ENCODE results near the gene SP3.
"Not testable (repeated sequence)": the region's sequence is repeated elsewhere in the genome, so short reads cannot be mapped to it uniquely, and the experiment has no call there.

Gene SP3

GRCh38 chr2:173941567-173941966, 23.6 kb downstream of the SP3 start:
- no peak for DNase-seq

DNA sequence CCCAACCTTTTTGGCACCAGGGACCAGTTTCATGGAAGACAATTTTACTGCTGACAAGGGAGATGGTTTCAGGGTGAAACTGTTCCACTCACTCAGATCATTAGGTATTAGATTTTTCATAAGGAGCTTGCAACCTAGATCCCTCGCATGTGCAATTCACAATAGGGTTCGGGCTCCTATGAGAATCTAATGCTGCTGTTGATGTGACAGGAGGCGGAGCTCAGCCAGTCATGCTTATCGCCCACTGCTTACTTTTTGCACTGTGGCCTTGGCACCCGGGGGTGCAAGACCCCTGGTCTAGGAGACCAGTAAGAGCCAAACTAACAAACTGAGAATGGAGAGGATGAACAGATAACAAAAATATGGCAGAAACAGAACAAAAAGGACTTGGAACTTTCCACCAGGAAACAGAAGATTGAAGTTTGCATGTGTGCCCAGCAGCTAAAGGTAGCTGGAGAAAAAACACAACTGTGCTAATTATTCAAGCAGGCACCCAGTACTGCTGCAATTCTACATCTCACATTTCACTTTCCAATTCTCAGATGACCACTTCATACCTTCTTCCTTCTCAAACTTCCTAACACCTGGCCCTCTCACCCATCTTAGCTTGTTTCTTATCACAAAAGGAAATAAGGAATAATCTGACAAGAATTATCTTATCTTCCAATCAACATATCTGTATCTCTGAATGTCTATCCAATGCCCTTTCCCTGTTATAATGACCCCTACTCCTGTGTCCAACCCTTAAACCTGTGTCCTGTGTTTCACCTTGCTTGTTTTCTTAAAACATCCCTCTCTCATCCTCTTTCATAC, 24.8 kb downstream of the SP3 start:
- DNase-seq, result no peak

DNA sequence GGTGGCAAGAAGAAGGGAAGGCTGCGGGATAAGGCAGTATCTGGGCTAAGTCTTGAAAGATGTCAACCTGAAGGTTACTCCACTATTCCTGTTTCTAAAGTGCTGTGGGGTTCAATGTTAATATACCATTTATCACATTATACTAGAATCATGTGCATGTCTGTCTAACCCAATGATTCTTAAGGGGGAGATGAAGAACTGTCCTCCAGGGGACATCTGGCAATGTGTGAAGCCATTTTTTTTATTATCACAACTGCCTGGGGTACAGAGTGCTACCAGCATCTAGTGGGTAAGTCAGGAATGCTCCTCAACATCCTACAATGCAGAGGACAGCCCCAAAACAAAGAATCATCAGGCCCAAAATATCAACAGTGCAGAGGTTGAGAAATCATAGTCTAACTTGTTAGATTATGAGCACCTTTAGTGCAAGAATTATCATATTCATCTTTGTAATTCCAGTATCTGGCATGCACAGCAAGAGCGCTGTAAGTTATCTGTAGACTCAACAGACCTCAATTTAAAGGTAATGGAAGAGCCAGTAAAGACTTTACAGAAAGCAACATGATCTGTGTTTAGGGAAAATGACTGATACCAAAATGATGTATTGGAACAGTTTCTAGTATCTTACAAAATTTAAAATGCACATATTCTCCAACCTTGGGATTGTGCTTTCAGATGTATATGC, 26.3 kb downstream of the SP3 start:
- no peak for DNase-seq

DNA sequence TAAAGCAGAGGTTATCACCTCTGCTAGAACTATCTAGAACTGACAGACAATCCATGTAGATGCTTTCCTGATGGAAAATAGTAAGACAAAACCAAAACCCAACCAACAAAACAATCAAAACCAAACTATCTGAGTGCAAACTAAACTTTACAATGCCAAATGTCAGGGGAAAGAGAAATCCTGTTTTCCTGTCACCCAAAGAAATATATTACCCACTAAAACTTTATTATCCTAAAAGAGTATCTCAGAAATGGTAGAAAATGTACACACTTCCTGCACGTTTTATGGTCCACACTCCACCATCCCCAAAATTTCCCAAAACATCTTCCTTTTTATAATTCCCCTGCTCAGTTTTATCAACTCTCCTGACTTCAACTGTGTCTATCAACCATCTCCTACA, 29.9 kb downstream of the SP3 start:
- no peak for DNase-seq

DNA sequence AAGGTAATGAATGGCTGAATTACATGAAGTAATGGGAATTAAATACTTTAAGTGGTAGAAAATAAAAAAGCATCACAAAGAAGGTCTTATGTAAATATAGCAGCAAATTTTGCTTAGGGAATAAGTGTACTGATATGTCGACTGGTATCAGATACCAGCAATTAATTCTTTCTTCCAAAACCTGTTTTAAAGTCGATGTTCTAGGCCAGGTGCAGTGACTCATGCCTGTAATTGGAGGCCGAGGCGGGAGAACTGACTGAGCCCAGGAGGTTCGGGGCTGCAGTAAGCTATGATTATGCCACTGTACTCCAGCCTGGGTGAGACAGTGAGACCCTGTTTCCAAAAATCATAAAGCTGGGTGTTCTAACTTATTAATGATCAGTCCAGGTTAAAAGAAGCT, 30.3 kb downstream of the SP3 start:
- DNase-seq, result no peak

DNA sequence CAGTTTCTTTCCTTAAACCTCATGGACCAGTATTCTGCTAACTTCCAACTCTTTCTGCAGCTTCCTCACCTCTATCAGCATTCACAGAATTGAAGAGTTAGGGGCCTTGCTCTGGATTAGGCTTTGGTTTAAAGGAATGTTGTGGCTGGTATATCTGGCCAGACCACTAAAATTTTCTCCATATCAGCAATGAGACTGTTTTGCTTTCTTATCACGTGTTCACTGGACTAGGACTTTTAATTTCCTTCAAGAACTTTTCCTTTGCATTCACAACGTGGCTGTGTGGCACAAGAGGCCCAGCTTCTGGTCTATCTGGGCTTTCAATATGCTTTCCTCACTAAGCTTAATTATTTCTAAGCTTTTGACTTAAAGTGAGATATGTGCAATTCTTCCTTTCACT, 33.4 kb downstream of the SP3 start:
- no peak for DNase-seq

- no peak for DNase-seq
Observed at GRCh38 chr2:173929441-173929840, 35.7 kb downstream of the SP3 start.

DNA sequence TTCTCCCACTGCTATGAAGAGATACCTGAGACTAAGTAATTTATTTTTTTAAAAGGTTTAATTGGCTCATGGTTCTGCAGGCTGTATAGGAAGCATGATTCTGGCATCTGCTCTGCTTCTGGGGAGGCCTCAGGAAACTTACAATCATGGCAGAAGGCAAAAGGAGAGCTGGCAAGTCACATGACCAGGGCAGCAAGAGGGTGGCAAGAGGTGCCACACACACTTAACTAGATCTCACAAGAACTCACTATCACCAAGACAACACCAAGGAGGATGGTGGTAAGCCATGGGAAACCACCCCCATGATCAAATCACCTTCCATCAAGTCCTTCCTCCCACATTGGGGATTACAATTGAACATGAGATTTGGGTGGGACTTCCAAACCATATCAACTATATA, 38.3 kb downstream of the SP3 start:
- DNase-seq, result no peak

DNA sequence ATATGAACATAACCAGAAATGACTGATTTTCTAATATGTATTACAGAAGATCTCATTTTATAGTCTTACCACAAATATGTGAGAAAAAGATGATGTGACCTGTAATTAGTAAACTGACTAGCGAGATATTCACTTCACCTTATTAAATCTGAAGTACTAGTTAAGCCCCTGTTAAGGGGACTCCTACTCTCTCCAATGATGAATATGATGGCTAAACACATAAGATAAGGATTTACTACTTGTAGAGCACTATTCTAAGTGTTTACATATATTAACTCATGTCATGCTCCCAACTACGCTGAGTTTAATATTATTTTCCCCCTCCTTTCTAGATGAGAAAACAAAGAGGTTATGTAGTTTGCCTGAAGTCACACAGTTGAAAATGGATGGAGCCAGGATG, 40.9 kb downstream of the SP3 start:
- DNase-seq, result no peak

GRCh38 chr2:173922760-173923159, 42.4 kb downstream of the SP3 start:
- DNase-seq, result no peak

GRCh38 chr2:173922068-173922467, 43.1 kb downstream of the SP3 start:
- no peak for DNase-seq

- no peak for DNase-seq
Observed at GRCh38 chr2:173914055-173914927, 50.9 kb downstream of the SP3 start.

GRCh38 chr2:173909846-173910245, 55.3 kb downstream of the SP3 start:
- no peak for DNase-seq

- no peak for DNase-seq
Observed at GRCh38 chr2:173906626-173907025, 58.5 kb downstream of the SP3 start.

DNA sequence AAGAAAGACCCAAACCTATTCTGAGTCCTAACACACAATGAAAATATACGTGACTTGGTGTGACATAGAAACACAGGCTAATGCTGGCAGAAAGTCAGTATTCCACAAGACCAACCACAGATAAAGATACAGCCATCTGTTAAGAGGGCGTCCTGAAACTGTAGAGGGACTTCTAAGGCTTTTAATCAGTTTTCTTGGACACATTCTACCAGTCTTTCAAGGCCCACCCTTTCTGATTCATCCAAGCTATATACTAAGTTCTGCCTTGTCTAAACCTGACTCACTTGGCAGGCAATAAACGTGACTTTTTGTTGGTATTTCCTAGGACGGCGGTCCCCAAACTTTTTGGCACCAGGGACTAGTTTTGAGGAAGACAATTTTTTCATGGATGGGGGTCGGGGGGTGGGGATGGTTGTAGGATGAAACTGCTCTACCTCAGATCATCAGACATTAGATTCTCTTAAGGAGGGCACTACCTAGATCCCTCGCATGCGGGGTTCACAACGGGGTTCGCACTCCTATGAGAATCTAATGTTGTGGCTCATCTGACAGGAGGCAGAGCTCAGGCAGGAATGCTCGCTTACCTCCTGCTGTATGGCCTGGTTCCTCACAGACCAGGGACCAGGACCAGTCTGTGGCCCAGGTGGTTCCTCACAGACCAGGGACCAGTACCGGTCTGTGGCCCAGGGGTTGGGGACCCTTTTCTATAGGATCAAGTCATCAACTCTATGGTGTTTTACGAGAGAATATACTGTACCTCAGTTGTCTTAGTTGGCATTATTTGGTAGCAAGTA, 61.4 kb downstream of the SP3 start:
- DNase-seq, result no peak

DNA sequence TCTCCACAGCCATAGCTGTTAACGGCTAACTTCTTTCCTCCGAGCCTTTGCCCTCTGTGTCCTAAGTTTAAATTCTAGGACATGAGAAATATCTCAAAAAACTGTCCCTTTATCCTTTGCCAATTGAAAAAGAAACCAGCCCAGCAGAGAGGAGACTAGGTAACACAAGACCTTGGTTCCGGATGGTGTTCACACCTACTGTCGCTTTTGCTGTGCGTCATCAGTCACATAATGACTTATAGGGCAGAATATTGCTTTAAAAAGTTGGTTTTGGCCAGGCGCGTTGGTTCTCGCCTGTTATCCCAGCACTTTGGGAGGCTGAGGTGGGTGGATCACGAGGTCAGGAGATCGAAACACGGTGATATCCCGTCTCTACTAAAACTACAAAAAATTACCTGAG, 66.2 kb downstream of the SP3 start:
- peak; percentile 22 for DNase-seq

DNA sequence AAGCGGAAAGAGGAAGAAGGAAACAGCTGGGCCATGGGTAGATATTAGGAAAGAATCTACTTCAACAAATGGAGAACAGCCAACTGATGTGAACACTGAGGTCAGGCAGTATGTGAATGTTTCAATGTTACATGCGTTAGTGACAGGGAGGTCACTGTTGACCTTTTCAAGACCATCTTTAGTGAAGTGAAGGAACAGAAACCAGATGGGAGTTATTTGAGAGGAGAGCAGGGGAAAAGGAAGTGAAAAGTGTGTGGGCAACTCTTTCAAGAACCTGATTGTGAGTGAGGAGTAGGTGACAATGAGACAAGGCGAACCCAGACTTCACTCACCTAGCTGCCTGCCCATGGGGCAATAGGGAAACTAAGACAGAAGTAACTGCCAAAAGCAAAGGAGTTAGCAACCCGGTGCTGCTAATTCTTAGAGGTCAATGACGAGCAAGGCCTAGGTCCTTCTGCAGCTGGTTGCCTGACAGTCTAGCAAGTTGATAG, 67.0 kb downstream of the SP3 start:
- no peak for DNase-seq

DNA sequence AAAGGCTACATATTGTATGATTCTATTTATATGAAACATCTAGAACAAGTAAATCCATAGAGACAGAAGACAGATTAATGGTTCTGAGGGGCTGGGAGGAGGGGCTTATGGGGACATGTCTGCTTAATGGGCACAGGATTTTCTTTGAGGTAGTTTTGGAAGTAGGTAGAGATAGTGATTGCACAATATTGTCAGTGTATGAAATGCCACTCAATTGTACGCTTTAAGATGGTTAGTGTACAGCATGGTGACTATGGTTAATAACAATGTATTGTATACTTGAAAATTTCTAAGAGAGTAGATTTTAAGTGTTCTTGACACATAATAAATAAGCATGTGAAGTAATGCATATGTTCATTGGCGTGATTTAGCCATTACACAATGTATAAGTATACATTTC, 68.4 kb downstream of the SP3 start:
- no peak for DNase-seq

- DNase-seq, result no peak
Observed at GRCh38 chr2:173892341-173892740, 72.8 kb downstream of the SP3 start.

- DNase-seq, result no peak
Observed at GRCh38 chr2:173891315-173892037, 73.7 kb downstream of the SP3 start.

DNA sequence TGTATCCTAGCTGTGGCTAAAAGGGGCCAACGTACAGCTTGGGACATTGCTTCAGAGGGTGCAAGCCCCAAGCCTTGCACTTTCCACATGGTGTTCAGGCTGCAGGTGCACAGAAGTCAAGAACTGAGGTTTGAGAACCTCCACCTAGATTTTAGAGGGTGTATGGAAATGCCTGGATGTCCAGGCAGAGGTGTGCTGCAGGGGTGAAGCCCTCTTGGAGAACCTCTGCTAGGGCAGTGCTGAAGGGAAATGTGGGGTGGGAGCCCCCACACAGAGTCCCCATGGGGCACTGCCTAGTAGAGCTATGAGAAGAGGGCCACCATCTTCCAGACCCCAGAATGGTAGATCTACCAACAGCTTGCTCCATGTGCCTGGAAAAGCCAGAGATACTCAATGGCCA, 75.7 kb downstream of the SP3 start:
- DNase-seq, result not testable (repeated sequence)

DNA sequence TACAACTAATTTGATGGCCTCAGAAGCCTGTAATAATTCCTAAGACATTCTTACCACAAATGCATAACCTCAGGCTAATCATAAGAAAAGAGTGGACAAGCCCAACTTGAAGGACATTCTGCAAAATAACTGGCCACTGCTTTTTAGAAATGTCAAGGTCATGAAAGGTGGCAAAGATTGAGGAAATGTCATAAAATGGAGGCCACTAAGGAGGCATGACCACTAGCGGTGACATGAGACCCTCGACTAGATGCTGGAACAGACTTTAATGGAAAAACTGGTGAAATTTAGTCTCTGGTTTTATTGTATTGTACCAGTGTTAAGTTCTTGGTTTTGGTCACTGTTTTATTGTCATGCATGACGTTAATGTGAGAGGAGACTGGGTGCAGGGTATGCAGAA, 78.6 kb downstream of the SP3 start:
- no peak for DNase-seq

Data from activated CD4-positive, alpha-beta T cell treated with anti-CD3 and anti-CD28 coated beads for 48 hours (primary cell).